Left ventricle myocardium inferior (tissue), 1 donor: ENCODE data around the gene MRC2. TPM values are rescaled to one million over a fixed set of nuclear protein-coding genes. Genes with fewer than 3 reads are reported as not detected.

Experiments
- DNase-seq: peaks from one replicate; pipeline ENCODE4 v3.0.0-alpha.2; 2020
- H3K27ac ChIP-seq: fragments of 200-600 bp; replicated peaks from 2 replicates; pipeline ENCODE4 v1.8.0; 2021
- H3K27me3 ChIP-seq: fragments of 200-600 bp; 2 replicates; pipeline ENCODE4 v1.8.0; 2021; ENCODE audit warnings: low read depth
- H3K36me3 ChIP-seq: fragments of 200-600 bp; 2 replicates; pipeline ENCODE4 v1.8.0; 2021
- H3K4me1 ChIP-seq: fragments of 200-600 bp; 2 replicates; pipeline ENCODE4 v1.8.0; 2021
- H3K4me3 ChIP-seq: fragments of 200-600 bp; 2 replicates; pipeline ENCODE4 v1.8.0; 2021; ENCODE audit warnings: mild to moderate bottlenecking, moderate library complexity
- H3K9me3 ChIP-seq: fragments of 200-600 bp; replicated peaks from 2 replicates; pipeline ENCODE4 v1.8.0; 2021
- CTCF ChIP-seq: fragments of 200-600 bp; IDR thresholded peaks from 2 replicates; pipeline ENCODE4 v1.8.0; 2021; ENCODE audit warnings: antibody characterized with exemption, mild to moderate bottlenecking, borderline replicate concordance
- intact Hi-C: fragments of 100-400 bp; cut with micrococcal nuclease; formaldehyde crosslinking; loops from one replicate; pipeline ENCODE4 v1.11.0; 2022
- total RNA-seq: library from RNA; stranded (reverse); fragmentation: NEBNext Ultra II Directional; extraction: Animal tissue kit (Norgen Biotek cat#: 25700); gene quantifications from one replicate; pipeline ENCODE4 v1.2.1, GENCODE V29; 2021
- donor health status: DM: no; HTN: yes; CAD: no; lungs with severe emphysema.

The MRC2 gene
- total RNA-seq, 1 donor from 2014 or later, result 22.8 TPM

GRCh38 chr17:62595484-62595883 is 32.0 kb upstream of the MRC2 start:
- Histone ChIP-seq H3K9me3 (no peaks in the 10 kb centered on the region), H3K36me3 (peaks cover 55% of the 10 kb centered on the region), H3K4me3 (no peak overlapping the region), H3K27me3 (no peaks in the 10 kb centered on the region), H3K4me1 (peaks cover 7% of the 10 kb centered on the region), H3K27ac (no peak overlapping the region)
- no peak for DNase-seq
- intact Hi-C loops, result no loop called here
- TF ChIP-seq CTCF, result no peak

- no peak for DNase-seq
- no peak overlapping the region for H3K4me3 ChIP-seq
- H3K27me3 ChIP-seq, result no peaks in the 10 kb centered on the region
- intact Hi-C loops, result no loop called here
- no peak overlapping the region for H3K27ac ChIP-seq
- no peak for TF ChIP-seq CTCF
- H3K4me1 ChIP-seq, result peaks cover 16% of the 10 kb centered on the region
- peaks cover 64% of the 10 kb centered on the region for H3K36me3 ChIP-seq
- no peaks in the 10 kb centered on the region for H3K9me3 ChIP-seq
Measured at GRCh38 chr17:62596662-62597061, 30.8 kb upstream of the MRC2 start.

- no peak for DNase-seq
- H3K4me1 ChIP-seq, result peaks cover 16% of the 10 kb centered on the region
- peaks cover 69% of the 10 kb centered on the region for H3K36me3 ChIP-seq
- H3K4me3 ChIP-seq, result no peak overlapping the region
- H3K27ac ChIP-seq, result no peak overlapping the region
- TF ChIP-seq CTCF, result no peak
- intact Hi-C loops, result no loop called here
- no peaks in the 10 kb centered on the region for H3K9me3 ChIP-seq
- H3K27me3 ChIP-seq, result no peaks in the 10 kb centered on the region
Measured at GRCh38 chr17:62597150-62597549, 30.3 kb upstream of the MRC2 start.

GRCh38 chr17:62597920-62598319 is 29.6 kb upstream of the MRC2 start:
- Histone ChIP-seq H3K9me3 (no peaks in the 10 kb centered on the region), H3K4me3 (no peak overlapping the region), H3K4me1 (peaks cover 16% of the 10 kb centered on the region), H3K27me3 (no peaks in the 10 kb centered on the region), H3K27ac (no peak overlapping the region), H3K36me3 (peaks cover 76% of the 10 kb centered on the region)
- intact Hi-C loops, result no loop called here
- no peak for TF ChIP-seq CTCF
- DNase-seq, result no peak

GRCh38 chr17:62599964-62600657 is 27.4 kb upstream of the MRC2 start:
- Histone ChIP-seq H3K27ac (no peak overlapping the region), H3K9me3 (no peaks in the 10 kb centered on the region), H3K27me3 (no peaks in the 10 kb centered on the region), H3K36me3 (peaks cover 90% of the 10 kb centered on the region), H3K4me3 (no peak overlapping the region), H3K4me1 (peaks cover 16% of the 10 kb centered on the region)
- intact Hi-C loops, result no loop called here
- no peak for TF ChIP-seq CTCF
- no peak for DNase-seq
